ENCODE measurements around the gene MRPL41. TPM values are rescaled to one million over a fixed set of nuclear protein-coding genes. Genes with fewer than 3 reads are reported as not detected.

Gene MRPL41
- total and polyA plus RNA-seq, 2 of the 13 experiments (the other 11 are each of a cell fraction or from before 2014, with no cell fraction given): 20.9 to 54.0 TPM

DNA sequence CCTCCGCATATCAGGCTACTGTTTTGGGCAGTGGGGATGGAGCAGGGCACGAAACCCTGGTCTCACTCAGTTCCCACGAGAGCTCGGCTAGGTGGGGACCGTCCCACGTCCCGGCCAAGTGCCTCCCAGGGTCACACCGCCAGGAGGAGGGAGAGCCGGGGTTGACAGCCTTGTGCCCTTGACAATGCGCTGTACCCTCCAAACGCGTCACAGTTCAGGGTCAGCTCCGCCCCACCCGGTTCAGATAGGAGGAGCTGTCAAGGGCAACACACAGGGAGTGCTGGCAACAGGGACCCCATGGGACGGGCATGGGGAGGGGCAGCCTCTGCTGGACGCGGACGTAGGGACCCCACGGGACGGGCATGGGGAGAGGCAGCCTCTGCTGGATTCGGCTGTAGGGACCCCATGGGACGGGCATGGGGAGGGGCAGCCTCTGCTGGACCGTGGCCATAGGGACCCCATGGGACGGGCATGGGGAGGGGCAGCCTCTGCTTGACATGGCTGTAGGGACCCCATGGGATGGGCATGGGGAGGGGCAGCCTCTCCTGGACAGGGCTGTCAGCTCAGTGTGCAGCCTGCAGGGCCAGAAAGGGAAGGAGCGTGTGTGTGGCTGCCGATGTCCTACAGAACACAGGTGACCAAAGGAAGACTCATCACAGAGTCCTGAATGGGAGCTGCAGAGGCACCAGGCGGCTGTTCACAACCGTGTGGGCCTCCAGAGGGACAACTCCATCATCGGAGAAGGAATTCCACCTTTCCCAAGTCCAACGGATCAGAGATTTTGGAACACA lies 30.9 kb upstream of the MRPL41 start:
- ATAC-seq (no peak; the same call in 2 of the 3 replicates), DNase-seq (ENCODE audit: low spot score) (no peak), FAIRE-seq (no peak)
- TF ChIP-seq MTF2 (CRISPR knock-in tag; IDR thresholded peaks at IDR 0.05; ENCODE audit: borderline replicate concordance): no peak
- TF ChIP-seq, protein P1, sequence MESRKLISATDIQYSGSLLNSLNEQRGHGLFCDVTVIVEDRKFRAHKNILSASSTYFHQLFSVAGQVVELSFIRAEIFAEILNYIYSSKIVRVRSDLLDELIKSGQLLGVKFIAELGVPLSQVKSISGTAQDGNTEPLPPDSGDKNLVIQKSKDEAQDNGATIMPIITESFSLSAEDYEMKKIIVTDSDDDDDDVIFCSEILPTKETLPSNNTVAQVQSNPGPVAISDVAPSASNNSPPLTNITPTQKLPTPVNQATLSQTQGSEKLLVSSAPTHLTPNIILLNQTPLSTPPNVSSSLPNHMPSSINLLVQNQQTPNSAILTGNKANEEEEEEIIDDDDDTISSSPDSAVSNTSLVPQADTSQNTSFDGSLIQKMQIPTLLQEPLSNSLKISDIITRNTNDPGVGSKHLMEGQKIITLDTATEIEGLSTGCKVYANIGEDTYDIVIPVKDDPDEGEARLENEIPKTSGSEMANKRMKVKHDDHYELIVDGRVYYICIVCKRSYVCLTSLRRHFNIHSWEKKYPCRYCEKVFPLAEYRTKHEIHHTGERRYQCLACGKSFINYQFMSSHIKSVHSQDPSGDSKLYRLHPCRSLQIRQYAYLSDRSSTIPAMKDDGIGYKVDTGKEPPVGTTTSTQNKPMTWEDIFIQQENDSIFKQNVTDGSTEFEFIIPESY (CRISPR knock-in tag; IDR thresholded peaks at IDR 0.05): peak; percentile 85
- no peak for TF ChIP-seq KDM5A (IDR thresholded peaks at IDR 0.05; ENCODE audit: borderline replicate concordance, low read length)
- TF ChIP-seq MEIS1 (CRISPR knock-in tag; IDR thresholded peaks at IDR 0.05; ENCODE audit: borderline replicate concordance): no peak
- TF ChIP-seq, protein P2, sequence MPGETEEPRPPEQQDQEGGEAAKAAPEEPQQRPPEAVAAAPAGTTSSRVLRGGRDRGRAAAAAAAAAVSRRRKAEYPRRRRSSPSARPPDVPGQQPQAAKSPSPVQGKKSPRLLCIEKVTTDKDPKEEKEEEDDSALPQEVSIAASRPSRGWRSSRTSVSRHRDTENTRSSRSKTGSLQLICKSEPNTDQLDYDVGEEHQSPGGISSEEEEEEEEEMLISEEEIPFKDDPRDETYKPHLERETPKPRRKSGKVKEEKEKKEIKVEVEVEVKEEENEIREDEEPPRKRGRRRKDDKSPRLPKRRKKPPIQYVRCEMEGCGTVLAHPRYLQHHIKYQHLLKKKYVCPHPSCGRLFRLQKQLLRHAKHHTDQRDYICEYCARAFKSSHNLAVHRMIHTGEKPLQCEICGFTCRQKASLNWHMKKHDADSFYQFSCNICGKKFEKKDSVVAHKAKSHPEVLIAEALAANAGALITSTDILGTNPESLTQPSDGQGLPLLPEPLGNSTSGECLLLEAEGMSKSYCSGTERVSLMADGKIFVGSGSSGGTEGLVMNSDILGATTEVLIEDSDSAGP (CRISPR knock-in tag; IDR thresholded peaks at IDR 0.05; ENCODE audit: borderline replicate concordance): no peak
- no peak for TF ChIP-seq ZIK1 (CRISPR knock-in tag; IDR thresholded peaks at IDR 0.05; ENCODE audit: borderline replicate concordance, low read depth)
- 0 out of 2 replicates have a peak, but pooled peaks have one; percentile 19 for TF ChIP-seq NR2C2 (CRISPR knock-in tag; IDR thresholded peaks at IDR 0.05; ENCODE audit: borderline replicate concordance)
- TF ChIP-seq ZNF230 (CRISPR knock-in tag; IDR thresholded peaks at IDR 0.05): no peak
- H3K27me3 ChIP-seq (ENCODE audit: control insufficient read depth in 1 of 2, insufficient read depth in 2 of 2, low read length in 2 of 2): no peaks in the 10 kb centered on the region
- intact Hi-C loops (cut with micrococcal nuclease; ENCODE audit: unreplicated experiment) (no loop called here), in situ Hi-C loops (cut with HindIII; ENCODE audit: extremely low pct_ligation_motif_present, low pct_unique_long_range_greater_than_20kb) (loop anchor here (10.0 kb wide), 1 partner anchor 236 kb away; no protein-coding TSS in a partner anchor)
- no peaks in the 10 kb centered on the region for H3K79me2 ChIP-seq (ENCODE audit: insufficient read depth, low read length)
- WGBS (ENCODE audit: low lambda C conversion rate): 72% methylated on average over 15 of the region's 30 CpGs
- no peaks in the 10 kb centered on the region for H3K36me3 ChIP-seq (replicated peaks in 1 of 2; ENCODE audit: control insufficient read depth in 1 of 2, insufficient read depth in 2 of 2, low read length in 2 of 2)
- no peaks in the 10 kb centered on the region for H3K4me1 ChIP-seq (ENCODE audit: insufficient read depth, low read length)
- H3K9me3 ChIP-seq (ENCODE audit: low read length): no peaks in the 10 kb centered on the region
- H4K20me1 ChIP-seq (ENCODE audit: insufficient read depth, low read length): no peaks in the 10 kb centered on the region
- no peak overlapping the region for H3K27ac ChIP-seq (ENCODE audit: extremely low read length, insufficient read depth, low read length)
- POLR2A ChIA-PET: no interaction called here
- H2AFZ ChIP-seq (ENCODE audit: low read length): no peak overlapping the region
- H3K4me2 ChIP-seq (ENCODE audit: low read depth, low read length): no peak overlapping the region
- no peak overlapping the region for H3K9ac ChIP-seq (ENCODE audit: insufficient read depth, low read depth, low read length)
- no peak overlapping the region for H3K4me3 ChIP-seq (replicated peaks in 1 of 3; ENCODE audit: insufficient read depth in 1 of 3, low read depth in 2 of 3, low read length in 3 of 3)
- CTCF ChIA-PET (ENCODE audit: low intra/inter-chr PET ratio, low total read pairs): no interaction called here
- no TSS peak for BruUV-seq (replicated peaks)

Data from HepG2 (cell line).